Lung (tissue), 12 donors: ENCODE results near the gene PCSK5. TPM values are rescaled to one million over a fixed set of nuclear protein-coding genes. Genes with fewer than 3 reads are reported as not detected.

Source experiments
- ATAC-seq: fragments of 200-7000 bp; cut with Tn5 transposase; one replicate; pipeline ENCODE4 v1.9.1; 2020; ENCODE audit warnings: moderate number of reproducible peaks; ENCODE audit not compliant: insufficient read depth, low FRiP score
- DNase-seq, 3 donors: peaks; one replicate each; pipeline ENCODE4 v3.0.0-alpha.2; 2013 to 2017
- H3K27ac ChIP-seq, 2 donors: one replicate each; pipeline ENCODE4 v1.5.1; 2013; ENCODE audit warnings: mild to moderate bottlenecking in 2 of 2, moderate library complexity in 2 of 2, control low read depth in 1 of 2, inconsistent platforms in 1 of 2, low read depth in 1 of 2, low read length in 1 of 2
- H3K27me3 ChIP-seq, 3 donors: one replicate each; pipeline ENCODE4 v1.5.1; 2013; ENCODE audit warnings: low read length in 2 of 3; ENCODE audit not compliant: control insufficient read depth in 3 of 3, insufficient read depth in 3 of 3
- H3K36me3 ChIP-seq, 4 donors: one replicate each; pipeline ENCODE4 v1.5.1; 2013; ENCODE audit warnings: low read length in 4 of 4, mild to moderate bottlenecking in 1 of 4, moderate library complexity in 1 of 4; ENCODE audit not compliant: control insufficient read depth in 4 of 4, insufficient read depth in 4 of 4
- H3K4me1 ChIP-seq, 5 donors: one replicate each; pipeline ENCODE4 v1.5.1; 2013; ENCODE audit warnings: low read length in 5 of 5, mild to moderate bottlenecking in 2 of 5, moderate library complexity in 1 of 5; ENCODE audit not compliant: control insufficient read depth in 5 of 5, insufficient read depth in 5 of 5
- H3K4me3 ChIP-seq: one replicate; pipeline ENCODE4 v1.5.1; 2013; ENCODE audit warnings: mild to moderate bottlenecking, control low read depth, moderate library complexity
- H3K9ac ChIP-seq, 2 donors: one replicate each; pipeline ENCODE4 v1.5.1; 2013; ENCODE audit warnings: low read length in 2 of 2, control low read depth in 1 of 2; ENCODE audit not compliant: insufficient read depth in 1 of 2
- H3K9me3 ChIP-seq, 4 donors: one replicate each; pipeline ENCODE4 v1.5.1; 2013; ENCODE audit warnings: low read length in 3 of 4, mild to moderate bottlenecking in 1 of 4, moderate library complexity in 1 of 4; ENCODE audit not compliant: control insufficient read depth in 4 of 4, insufficient read depth in 3 of 4
- CTCF ChIP-seq: IDR thresholded peaks from 2 replicates; pipeline ENCODE4 v1.5.1; 2012; ENCODE audit warnings: mild to moderate bottlenecking; ENCODE audit errors: control extremely low read depth, extremely low read depth
- WGBS, 2 donors: extraction: QIAGEN DNeasy Blood & Tissue Kit; methylation state at CpG; one replicate each; pipeline ENCODE4 v1.1.7; 2013; 5-methylcytosine and 5-hydroxymethylcytosine counted together
- polyA plus RNA-seq, 2 donors: library from polyadenylated mRNA; stranded (reverse); fragments of 200-250 nt; gene quantifications; one replicate each; pipeline ENCODE4 v1.2.1, GENCODE V29; 2013
- total RNA-seq, 2 donors: library from RNA; depleted of rRNA in 1 of 2; stranded (reverse); fragments of >200 nt in 1 of 2; gene quantifications; one replicate each; pipeline ENCODE4 v1.2.1, GENCODE V29; 2014 to 2021
- donor health status: control.
- donor health status: control.
- donor health status: Bipolar disorder and iron deficiency.
- donor health status: healthy.
- donor health status: DM: yes; HTN: yes; CAD: no.

Gene PCSK5
- total and polyA plus RNA-seq, 4 donors, result 1.9 to 28.2 (median 13.6) TPM

GRCh38 chr9:75889977-75890471 is 449 bp upstream of the PCSK5 start:
- H3K27me3 ChIP-seq, result peaks cover 0 to 6% (median 0%) of the 10 kb centered on the region in 3 donors
- no peak for TF ChIP-seq CTCF
- peak overlapping the region; percentile 58 to 91 for H3K27ac ChIP-seq
- H3K36me3 ChIP-seq, result no peaks in the 10 kb centered on the region
- 1% methylated on average over 24 of the region's 24 CpGs for WGBS, 2 donors
- H3K4me1 ChIP-seq, result peaks cover 0 to 16% (median 5%) of the 10 kb centered on the region in 5 donors
- ATAC-seq, result peak; percentile 9
- DNase-seq, result peak; percentile 71 to 90 (median 85)
- H3K9ac ChIP-seq, result peak overlapping the region; percentile 65 to 95
- H3K9me3 ChIP-seq, result no peaks in the 10 kb centered on the region
- peak overlapping the region; percentile 78 for H3K4me3 ChIP-seq

GRCh38 chr9:75891277-75891741 is 836 bp downstream of the PCSK5 start:
- peaks cover 0 to 6% (median 0%) of the 10 kb centered on the region in 3 donors for H3K27me3 ChIP-seq
- TF ChIP-seq CTCF, result no peak
- ATAC-seq (peak; percentile 2), DNase-seq (peak; percentile 75 to 78 (median 77))
- 0 to 1% methylated on average over 22 to 28 of the region's 28 CpGs for WGBS, 2 donors
- peak overlapping the region; percentile 78 for H3K4me3 ChIP-seq
- H3K27ac ChIP-seq, result peak overlapping the region in 1 of 2 donors; percentile 91
- peaks cover 0 to 20% (median 6%) of the 10 kb centered on the region in 5 donors for H3K4me1 ChIP-seq
- peak overlapping the region; percentile 14 to 73 for H3K9ac ChIP-seq
- no peaks in the 10 kb centered on the region for H3K36me3 ChIP-seq
- H3K9me3 ChIP-seq, result no peaks in the 10 kb centered on the region

GRCh38 chr9:75891771-75892215 is 1.3 kb downstream of the PCSK5 start:
- Histone ChIP-seq H3K9ac (peak overlapping the region; percentile 13 to 73), H3K27ac (peak overlapping the region in 1 of 2 donors; percentile 91), H3K4me3 (peak overlapping the region; percentile 78), H3K9me3 (no peaks in the 10 kb centered on the region), H3K27me3 (peaks cover 0 to 6% (median 0%) of the 10 kb centered on the region in 3 donors), H3K36me3 (no peaks in the 10 kb centered on the region), H3K4me1 (peaks cover 0 to 22% (median 6%) of the 10 kb centered on the region in 5 donors)
- DNase-seq, result peak in 2 of 3 donors; percentile 47 to 51
- no peak for TF ChIP-seq CTCF
- no peak for ATAC-seq
- WGBS, 2 donors, result 1% methylated on average over 32 of the region's 32 CpGs
